Loucy (cell line): Measurements from ENCODE around the gene GNPDA1.

Experiments
- EZH2phosphoT487 ChIP-seq: fragments of 200-600 bp; IDR thresholded peaks from 2 replicates; pipeline ENCODE4 v1.6.1; 2018; ENCODE audit warnings: antibody characterized with exemption, mild to moderate bottlenecking, moderate library complexity, borderline replicate concordance
- TF ChIP-seq, protein P1 (sequence below): fragments of 200-600 bp; sonication (generic); conservative IDR thresholded peaks from 2 replicates; pipeline ENCODE4 v1.5.1; 2014; ENCODE audit warnings: mild to moderate bottlenecking, antibody characterized with exemption, low read length

DNA sequence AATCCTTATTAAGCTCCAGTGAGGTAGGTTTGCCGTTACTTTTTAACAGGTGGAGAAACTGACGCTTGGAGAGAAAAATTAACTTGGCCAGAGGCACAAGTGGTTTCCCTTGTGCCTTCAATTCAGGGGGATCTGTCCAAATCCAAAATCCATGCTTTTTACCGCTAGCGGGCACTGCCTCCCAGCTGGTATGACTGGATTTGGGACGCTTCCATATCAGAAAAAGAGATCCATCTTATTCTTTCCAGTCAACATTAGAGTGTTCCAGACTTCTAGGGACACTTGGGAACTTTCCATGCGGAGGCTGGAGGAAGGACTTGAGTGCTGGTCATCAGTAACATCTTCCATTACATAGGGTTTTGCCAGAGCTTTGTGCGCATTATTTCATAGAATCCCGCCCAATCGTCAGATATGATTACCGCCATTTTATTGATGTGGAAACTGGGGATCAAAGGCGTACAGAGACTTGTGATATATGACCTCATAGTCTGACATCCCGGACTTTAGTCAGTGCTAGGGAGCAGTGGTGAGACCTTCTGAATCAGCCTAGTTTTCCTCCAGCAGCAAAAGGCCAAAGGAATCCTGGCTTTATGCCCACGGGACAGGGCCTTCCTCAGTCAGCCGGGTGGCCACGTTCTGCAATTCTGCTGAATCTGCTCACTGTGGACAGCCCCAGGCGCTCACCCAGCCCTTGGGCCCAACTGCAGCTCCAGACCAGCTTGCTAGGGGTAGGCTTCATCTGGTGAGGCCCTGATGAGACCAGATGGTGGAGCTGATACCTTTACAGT, 1.1 kb upstream of the GNPDA1 start:
- TF ChIP-seq, protein P1, sequence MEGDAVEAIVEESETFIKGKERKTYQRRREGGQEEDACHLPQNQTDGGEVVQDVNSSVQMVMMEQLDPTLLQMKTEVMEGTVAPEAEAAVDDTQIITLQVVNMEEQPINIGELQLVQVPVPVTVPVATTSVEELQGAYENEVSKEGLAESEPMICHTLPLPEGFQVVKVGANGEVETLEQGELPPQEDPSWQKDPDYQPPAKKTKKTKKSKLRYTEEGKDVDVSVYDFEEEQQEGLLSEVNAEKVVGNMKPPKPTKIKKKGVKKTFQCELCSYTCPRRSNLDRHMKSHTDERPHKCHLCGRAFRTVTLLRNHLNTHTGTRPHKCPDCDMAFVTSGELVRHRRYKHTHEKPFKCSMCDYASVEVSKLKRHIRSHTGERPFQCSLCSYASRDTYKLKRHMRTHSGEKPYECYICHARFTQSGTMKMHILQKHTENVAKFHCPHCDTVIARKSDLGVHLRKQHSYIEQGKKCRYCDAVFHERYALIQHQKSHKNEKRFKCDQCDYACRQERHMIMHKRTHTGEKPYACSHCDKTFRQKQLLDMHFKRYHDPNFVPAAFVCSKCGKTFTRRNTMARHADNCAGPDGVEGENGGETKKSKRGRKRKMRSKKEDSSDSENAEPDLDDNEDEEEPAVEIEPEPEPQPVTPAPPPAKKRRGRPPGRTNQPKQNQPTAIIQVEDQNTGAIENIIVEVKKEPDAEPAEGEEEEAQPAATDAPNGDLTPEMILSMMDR = no peak
- no peak for TF ChIP-seq EZH2phosphoT487
